K562 (cell line): ENCODE measurements around the gene CD47. TPM values are rescaled to one million over a fixed set of nuclear protein-coding genes. Genes with fewer than 3 reads are reported as not detected.
A peak's percentile ranks its signal among the peaks of the same experiment; 100 is the strongest.

Experiments
- CHD2 ChIP-seq: IDR thresholded peaks from 2 replicates; pipeline ENCODE4 v1.6.1; 2011; ENCODE audit warnings: low read depth, low read length
- CREM ChIP-seq: IDR thresholded peaks from 2 replicates; pipeline ENCODE4 v1.6.1; 2014; ENCODE audit warnings: antibody characterized with exemption, low read depth
- ETS2 ChIP-seq: IDR thresholded peaks from 2 replicates; pipeline ENCODE4 v1.6.1; 2016; ENCODE audit warnings: borderline replicate concordance, missing genetic modification characterization, mild to moderate bottlenecking, moderate library complexity, missing compliant biosample characterization; ENCODE audit not compliant: poor library complexity, severe bottlenecking
- EWSR1 ChIP-seq: fragments of 450-650 bp; IDR thresholded peaks from 2 replicates; pipeline ENCODE4 v1.6.1; 2018; ENCODE audit warnings: borderline replicate concordance, mild to moderate bottlenecking, low read depth, moderate library complexity; ENCODE audit not compliant: partially characterized antibody
- FOXA3 ChIP-seq, 2 experiments: fragments of 450-650 bp in 1 of 2; sonication (generic) in 1 of 2; formaldehyde crosslinking; IDR thresholded peaks in 1 of 2; conservative IDR thresholded peaks in 1 of 2; 2 replicates each; pipeline versions ENCODE4 v1.4.0 to v1.8.0; 2020 to 2022; ENCODE audit warnings: mild to moderate bottlenecking in 2 of 2, missing genetic modification reagents in 1 of 2
- HOXB6 ChIP-seq: fragments of 250-450 bp; sonication (Bioruptor Pico); IDR thresholded peaks from 2 replicates; pipeline ENCODE4 v1.5.1; 2022; ENCODE audit warnings: mild to moderate bottlenecking, borderline replicate concordance
- NCOR1 ChIP-seq: fragments of 450-650 bp; IDR thresholded peaks from 2 replicates; pipeline ENCODE4 v1.6.1; 2016; ENCODE audit warnings: mild to moderate bottlenecking, moderate library complexity
- NFATC3 ChIP-seq: fragments of 450-650 bp; IDR thresholded peaks from 2 replicates; pipeline ENCODE4 v1.6.1; 2017; ENCODE audit warnings: mild to moderate bottlenecking
- PRMT5 ChIP-seq: sonication (generic); formaldehyde crosslinking; IDR thresholded peaks from 2 replicates; pipeline ENCODE4 v1.5.0; 2020; ENCODE audit warnings: missing genetic modification reagents
- RUNX1 ChIP-seq: sonication (generic); IDR thresholded peaks from 2 replicates; pipeline ENCODE4 v1.6.1; 2016; ENCODE audit warnings: antibody characterized with exemption, low read depth
- SMAD4 ChIP-seq: fragments of 250-450 bp; sonication (Bioruptor Pico); conservative IDR thresholded peaks from 2 replicates; pipeline ENCODE4 v1.8.0; 2021; ENCODE audit warnings: inconsistent platforms, mild to moderate bottlenecking, moderate library complexity
- TCF7L2 ChIP-seq: fragments of 150-350 bp; IDR thresholded peaks from 2 replicates; pipeline ENCODE4 v1.6.1; 2016; ENCODE audit warnings: low read depth, mild to moderate bottlenecking, low read length, moderate library complexity
- ZNF134 ChIP-seq: fragments of 250-450 bp; sonication (Bioruptor Pico); conservative IDR thresholded peaks from 2 replicates; pipeline ENCODE4 v1.4.0; 2020
- ZNF449 ChIP-seq: fragments of 250-450 bp; sonication (Bioruptor Pico); IDR thresholded peaks from 2 replicates; pipeline ENCODE4 v1.8.0; 2022; ENCODE audit warnings: moderate library complexity, mild to moderate bottlenecking, inconsistent platforms
- ZSCAN32 ChIP-seq: fragments of 450-650 bp; formaldehyde crosslinking; IDR thresholded peaks from 2 replicates; pipeline ENCODE4 v1.4.0; 2020; ENCODE audit warnings: mild to moderate bottlenecking, moderate library complexity
- polyA plus RNA-seq, 8 experiments: library from polyadenylated mRNA; depleted of rRNA in 4 of 8; stranded (reverse) in 5 of 8; unstranded in 3 of 8; fragments of >200 nt; fragmentation: Nextera tagmentation in 2 of 8; fragmentation: Illumina TruSeq in 1 of 8; extraction: Ambion mirVana in 2 of 8; extraction: Trizol in 1 of 8; gene quantifications; 2 replicates each; pipeline versions ENCODE4 v1.2.1 to v1.2.3, GENCODE V29; 2011 to 2014; ENCODE audit warnings: inconsistent platforms in 1 of 8, missing spikeins in 1 of 8
- total RNA-seq, 7 experiments: library from RNA; depleted of rRNA in 6 of 7; stranded (reverse); fragments of >200 nt in 6 of 7; fragmentation: Illumina TruSeq in 2 of 7; extraction: Trizol in 2 of 7; gene quantifications; 2 replicates each; pipeline versions ENCODE4 v1.2.1 to v1.2.3, GENCODE V29; 2011 to 2021; ENCODE audit warnings: low replicate concordance in 1 of 7
- TF ChIP-seq, protein P1 (sequence below), 2 experiments: fragments of 200-800 bp in 1 of 2; sonication (Bioruptor generic) in 1 of 2; sonication (generic) in 1 of 2; formaldehyde crosslinking in 1 of 2; IDR thresholded peaks in 1 of 2; conservative IDR thresholded peaks in 1 of 2; 2 replicates each; pipeline versions ENCODE4 v1.5.0 to v1.6.1; 2016 to 2020; ENCODE audit warnings: missing compliant biosample characterization in 1 of 2, missing genetic modification characterization in 1 of 2, missing genetic modification reagents in 1 of 2
- TF ChIP-seq, protein P2 (sequence below): fragments of 450-650 bp; conservative IDR thresholded peaks from 2 replicates; pipeline ENCODE4 v1.6.1; 2016; ENCODE audit warnings: missing genetic modification characterization, low read depth, mild to moderate bottlenecking, control low read depth, missing compliant biosample characterization
- TF ChIP-seq, protein P3 (sequence below): fragments of 450-650 bp; formaldehyde crosslinking; IDR thresholded peaks from 2 replicates; pipeline ENCODE4 v1.4.0; 2020; ENCODE audit warnings: mild to moderate bottlenecking, mixed read lengths

CD47 gene
- total and polyA plus RNA-seq, 9 of the 15 experiments (the other 6 are each of a cell fraction or from before 2014, with no cell fraction given): 10.2 to 62.6 (median 36.3) TPM

DNA sequence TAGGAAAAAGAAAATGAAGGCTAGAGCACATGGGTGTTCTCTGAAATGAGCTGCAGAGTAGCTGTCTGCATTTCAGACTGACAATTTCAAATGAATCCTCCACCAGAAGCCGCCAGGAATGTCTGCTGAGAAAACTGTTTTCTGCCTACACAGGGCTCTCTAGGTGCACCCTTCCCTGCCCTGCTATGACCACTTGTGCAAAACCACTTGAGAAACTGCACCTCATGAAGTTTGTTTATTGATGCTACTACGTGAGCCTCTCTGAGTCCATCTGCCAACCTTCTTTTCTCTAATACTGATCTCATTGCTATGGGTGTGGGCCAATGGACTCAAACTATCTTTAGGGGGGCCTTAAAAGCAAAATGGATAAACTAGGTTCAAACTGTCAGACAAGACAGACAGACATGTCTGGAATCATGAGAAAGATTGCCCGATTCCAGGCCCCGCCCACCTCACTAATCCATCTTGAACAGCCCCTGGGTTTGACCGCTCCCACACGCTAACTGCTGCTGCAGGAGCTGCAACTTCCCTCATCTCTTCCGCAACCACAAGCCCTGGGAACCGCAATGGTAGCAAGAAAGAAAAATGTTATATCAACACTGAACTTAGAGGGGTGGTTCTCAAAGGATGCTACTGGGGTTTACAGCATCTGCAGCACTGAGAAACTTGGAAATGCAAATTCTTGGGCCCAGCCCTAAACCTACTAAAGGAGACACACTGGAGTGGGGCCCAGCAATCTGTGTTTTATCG is 9.0 kb upstream of the CD47 start (continued):
- TF ChIP-seq ETS2 (no peak), FOXA3 (CRISPR knock-in tag; conservative IDR thresholded peaks at IDR 0.05 in 1 of 2, IDR thresholded peaks at IDR 0.05 in 1 of 2) (no peak), NCOR1 (peak; percentile 80), EWSR1 (no peak), TCF7L2 (no peak), ZSCAN32 (CRISPR knock-in tag) (no peak), HOXB6 (CRISPR knock-in tag) (no peak), NFATC3 (no peak), SMAD4 (CRISPR knock-in tag) (peak; percentile 66), PRMT5 (CRISPR knock-in tag) (no peak), ZNF449 (no peak), CREM (peak; percentile 27; the same call in 1 of the 2 replicates), RUNX1 (no peak), ZNF134 (CRISPR knock-in tag) (no peak), CHD2 (no peak)
- TF ChIP-seq, protein P1, sequence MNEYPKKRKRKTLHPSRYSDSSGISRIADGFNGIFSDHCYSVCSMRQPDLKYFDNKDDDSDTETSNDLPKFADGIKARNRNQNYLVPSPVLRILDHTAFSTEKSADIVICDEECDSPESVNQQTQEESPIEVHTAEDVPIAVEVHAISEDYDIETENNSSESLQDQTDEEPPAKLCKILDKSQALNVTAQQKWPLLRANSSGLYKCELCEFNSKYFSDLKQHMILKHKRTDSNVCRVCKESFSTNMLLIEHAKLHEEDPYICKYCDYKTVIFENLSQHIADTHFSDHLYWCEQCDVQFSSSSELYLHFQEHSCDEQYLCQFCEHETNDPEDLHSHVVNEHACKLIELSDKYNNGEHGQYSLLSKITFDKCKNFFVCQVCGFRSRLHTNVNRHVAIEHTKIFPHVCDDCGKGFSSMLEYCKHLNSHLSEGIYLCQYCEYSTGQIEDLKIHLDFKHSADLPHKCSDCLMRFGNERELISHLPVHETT (CRISPR knock-in tag; conservative IDR thresholded peaks at IDR 0.05 in 1 of 2, IDR thresholded peaks at IDR 0.05 in 1 of 2): no peak
- TF ChIP-seq, protein P2, sequence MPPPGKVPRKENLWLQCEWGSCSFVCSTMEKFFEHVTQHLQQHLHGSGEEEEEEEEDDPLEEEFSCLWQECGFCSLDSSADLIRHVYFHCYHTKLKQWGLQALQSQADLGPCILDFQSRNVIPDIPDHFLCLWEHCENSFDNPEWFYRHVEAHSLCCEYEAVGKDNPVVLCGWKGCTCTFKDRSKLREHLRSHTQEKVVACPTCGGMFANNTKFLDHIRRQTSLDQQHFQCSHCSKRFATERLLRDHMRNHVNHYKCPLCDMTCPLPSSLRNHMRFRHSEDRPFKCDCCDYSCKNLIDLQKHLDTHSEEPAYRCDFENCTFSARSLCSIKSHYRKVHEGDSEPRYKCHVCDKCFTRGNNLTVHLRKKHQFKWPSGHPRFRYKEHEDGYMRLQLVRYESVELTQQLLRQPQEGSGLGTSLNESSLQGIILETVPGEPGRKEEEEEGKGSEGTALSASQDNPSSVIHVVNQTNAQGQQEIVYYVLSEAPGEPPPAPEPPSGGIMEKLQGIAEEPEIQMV: no peak
- TF ChIP-seq, protein P3, sequence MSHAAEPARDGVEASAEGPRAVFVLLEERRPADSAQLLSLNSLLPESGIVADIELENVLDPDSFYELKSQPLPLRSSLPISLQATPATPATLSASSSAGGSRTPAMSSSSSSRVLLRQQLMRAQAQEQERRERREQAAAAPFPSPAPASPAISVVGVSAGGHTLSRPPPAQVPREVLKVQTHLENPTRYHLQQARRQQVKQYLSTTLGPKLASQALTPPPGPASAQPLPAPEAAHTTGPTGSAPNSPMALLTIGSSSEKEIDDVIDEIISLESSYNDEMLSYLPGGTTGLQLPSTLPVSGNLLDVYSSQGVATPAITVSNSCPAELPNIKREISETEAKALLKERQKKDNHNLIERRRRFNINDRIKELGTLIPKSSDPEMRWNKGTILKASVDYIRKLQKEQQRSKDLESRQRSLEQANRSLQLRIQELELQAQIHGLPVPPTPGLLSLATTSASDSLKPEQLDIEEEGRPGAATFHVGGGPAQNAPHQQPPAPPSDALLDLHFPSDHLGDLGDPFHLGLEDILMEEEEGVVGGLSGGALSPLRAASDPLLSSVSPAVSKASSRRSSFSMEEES (CRISPR knock-in tag): no peak
